Stimulated activated CD8-positive, alpha-beta memory T cell treated with anti-CD3 and anti-CD28 coated beads, Interleukin-12 subunit alpha, Interleukin-12 subunit beta, amount 100 ng/mL, for 1 hour (primary cell): Measurements from ENCODE around the gene CAMK1G.

Experiments
- DNase-seq: peaks from one replicate; pipeline ENCODE4 v3.0.0-alpha.2; 2020; ENCODE audit warnings: low read depth

The CAMK1G gene

DNA sequence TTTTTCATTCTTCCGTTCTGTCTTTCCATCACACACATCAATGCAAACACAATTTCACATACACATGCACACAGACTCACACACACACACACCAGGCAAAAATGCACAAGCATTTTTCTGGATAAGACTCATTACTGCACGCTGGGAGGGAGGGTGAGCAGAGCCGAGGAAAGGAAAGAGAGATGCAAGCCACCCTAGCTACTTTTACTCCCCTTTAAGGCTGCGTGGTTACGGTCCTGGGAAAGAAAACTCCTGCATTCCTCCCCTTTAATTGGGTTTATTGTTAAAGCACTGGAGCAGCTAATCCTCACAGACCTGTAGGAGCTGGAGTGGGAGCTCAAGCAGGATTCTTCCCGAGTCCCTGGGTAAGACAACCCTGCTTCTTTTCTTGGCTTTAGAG is at the start of gene CAMK1G:
TSS of gene CAMK1G (plus strand) at position 307 of the 400 bp plus-strand sequence. CDS start 11,270 bp downstream, outside the sequence.
- no peak for DNase-seq

DNA sequence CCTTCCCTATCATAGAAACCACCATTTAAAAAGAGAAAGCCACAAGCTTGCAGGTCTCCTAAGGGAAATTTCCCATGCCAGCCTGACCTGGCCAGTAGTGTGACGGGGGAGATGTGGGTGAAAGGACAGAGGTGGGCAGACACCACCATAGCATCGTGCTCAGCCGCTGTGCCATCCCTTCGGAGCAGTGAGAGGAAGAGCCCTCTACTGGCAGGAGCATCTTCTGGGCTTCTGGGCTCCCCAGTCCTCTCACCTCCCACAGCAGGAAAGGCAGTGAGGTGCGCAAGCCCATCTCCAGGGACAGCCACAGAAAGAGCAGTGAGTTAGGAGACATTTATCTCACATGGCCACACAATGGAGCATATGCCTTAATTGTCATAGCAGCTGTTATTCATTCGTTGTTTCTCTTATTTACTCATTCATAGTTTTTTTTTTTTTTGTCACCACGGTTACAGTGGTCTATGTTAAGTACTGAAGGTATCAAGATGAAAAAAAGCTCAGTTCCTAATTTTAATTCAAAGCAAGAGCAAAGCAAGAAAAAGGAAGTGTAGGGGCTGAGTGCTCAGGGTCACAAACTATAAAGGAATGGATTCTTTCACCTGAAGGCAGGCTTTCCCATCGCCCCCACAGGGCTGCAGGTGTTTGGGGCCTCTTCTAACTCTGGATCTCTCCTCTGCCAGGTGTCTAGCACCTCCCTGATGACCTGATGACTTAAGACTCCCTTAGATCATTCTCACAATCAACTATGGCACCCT is 48.8 kb upstream of the CAMK1G start:
- DNase-seq: no peak

DNA sequence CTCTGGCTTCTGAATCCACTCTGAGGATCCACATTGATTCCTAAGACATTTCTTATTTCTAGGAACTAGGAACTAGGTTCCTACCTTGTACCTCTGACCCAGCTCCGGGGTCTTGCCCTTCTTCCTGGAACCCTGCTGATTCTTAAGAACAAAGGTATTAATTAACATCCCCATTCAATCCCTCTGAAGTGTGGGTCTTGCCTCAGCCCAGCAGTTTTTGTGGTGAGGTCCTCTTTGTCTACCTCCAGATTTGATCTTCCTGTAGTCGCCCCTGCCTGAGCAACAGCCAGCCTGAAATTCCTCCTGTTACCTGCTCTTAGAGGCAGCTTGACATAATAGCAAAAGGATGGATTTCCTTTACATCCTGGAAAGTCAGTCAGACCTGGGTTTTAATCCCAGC is 46.7 kb upstream of the CAMK1G start:
- DNase-seq: no peak

DNA sequence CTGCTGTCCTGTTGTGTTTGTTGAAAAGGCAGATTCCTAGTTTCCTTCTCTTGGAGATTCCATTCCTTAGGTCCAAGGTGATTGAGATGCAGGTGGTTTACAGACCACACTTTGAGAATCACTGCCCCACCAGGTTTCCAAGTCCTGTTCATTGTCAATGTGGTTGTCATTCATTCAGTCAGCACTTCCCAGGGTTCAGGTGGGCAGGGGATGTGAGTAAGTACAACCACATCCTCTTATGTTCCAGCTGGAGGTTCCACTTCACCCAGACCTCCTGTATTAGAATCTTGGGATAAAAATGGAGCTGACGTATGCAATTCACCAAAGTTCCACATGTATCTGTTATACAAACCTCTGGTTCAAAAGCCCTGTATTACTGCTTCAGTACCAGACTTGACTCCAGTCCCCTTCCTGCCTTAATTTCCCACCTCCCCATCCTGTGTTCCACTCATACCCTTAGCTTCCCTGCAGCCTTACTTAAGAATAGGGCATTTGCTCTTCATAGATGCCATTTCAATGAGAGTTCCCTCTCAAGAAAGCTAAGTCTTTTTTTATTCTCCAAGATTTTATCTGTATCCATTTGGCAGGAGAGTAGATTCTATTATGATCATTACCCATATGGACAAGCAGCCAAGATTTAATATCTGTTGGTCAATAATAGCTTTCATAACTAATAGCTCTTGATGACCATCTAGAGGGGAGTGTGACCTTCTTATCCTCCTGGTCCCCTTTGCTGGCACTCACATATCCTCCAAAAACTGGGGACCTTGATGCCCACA is 46.0 kb upstream of the CAMK1G start:
- no peak for DNase-seq

DNA sequence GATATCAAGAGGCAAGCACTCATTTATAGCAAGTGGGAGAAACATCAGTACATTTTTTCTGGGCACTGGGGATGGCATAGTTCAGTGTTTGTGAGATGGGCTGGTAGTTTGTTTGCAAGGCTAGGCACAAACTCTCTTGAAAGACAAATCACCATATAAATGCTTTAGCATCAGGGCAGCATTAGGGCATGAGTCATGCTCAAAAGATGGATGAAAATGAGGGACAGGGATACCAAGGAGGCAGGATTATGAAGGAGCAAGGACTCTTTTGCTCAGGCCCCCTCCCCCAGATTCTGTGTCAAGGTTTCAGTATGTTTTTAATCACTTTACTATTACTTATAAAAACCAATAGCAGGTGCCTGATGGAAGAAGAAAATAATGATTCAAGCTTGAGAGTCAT is 43.9 kb upstream of the CAMK1G start:
- DNase-seq: no peak

DNA sequence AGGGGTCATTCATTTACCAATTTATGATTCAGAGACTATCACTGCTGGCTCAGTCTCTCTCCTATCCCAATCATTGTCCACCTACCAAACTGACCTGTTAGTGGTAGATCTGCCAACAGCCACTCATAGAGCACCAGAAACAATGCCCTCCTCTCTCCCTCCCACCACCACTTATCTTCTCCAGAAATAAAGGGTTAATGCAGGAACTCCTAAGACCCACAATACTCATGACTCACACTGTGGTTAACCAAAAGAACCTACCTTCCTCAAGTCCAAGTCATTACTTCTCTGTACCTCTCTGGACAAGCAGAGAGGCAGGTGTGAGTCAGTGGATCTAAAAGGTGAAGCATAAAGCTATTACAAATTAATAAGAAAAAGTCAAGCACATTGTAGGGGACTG is 40.9 kb upstream of the CAMK1G start:
- no peak for DNase-seq

DNA sequence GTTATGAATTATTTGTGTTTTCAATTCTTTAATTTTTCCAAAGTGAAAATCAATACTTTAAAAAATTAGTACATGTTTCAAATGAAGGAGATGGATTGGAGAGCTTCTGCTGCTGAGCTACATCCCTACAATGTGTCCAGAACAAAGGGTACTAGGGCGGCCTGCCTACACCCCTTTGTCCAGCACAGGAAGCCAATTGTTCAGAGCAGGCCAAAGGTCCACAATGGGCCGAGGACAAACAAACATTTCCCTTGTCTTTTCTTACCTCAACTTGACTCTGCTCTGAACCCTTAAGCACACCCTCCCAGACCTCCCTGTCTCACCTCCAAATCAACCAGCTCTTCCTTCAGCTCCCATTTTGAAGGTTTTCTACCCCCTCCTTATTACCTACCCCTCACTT is 39.4 kb upstream of the CAMK1G start:
- DNase-seq: no peak

DNA sequence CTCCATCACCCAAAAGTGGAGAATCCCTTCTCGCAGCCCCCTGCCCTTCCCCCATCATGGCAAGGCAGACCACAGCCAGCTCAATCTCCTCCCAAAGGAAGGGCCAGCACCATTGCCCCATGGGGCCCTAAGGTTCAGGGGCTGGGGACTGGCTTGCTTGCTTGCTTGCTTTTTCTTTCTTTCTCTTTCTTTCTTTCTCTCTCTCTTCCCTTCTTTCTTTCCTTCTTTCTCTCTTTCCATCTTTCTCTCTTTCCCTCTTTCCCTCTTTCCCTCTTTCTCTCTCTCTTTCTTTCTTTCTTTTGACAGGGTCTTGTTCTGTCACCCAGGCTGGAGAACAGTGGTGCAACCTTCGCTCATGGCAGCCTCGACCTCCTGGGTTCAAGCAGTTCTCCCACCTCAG is 38.1 kb upstream of the CAMK1G start:
- no peak for DNase-seq

DNA sequence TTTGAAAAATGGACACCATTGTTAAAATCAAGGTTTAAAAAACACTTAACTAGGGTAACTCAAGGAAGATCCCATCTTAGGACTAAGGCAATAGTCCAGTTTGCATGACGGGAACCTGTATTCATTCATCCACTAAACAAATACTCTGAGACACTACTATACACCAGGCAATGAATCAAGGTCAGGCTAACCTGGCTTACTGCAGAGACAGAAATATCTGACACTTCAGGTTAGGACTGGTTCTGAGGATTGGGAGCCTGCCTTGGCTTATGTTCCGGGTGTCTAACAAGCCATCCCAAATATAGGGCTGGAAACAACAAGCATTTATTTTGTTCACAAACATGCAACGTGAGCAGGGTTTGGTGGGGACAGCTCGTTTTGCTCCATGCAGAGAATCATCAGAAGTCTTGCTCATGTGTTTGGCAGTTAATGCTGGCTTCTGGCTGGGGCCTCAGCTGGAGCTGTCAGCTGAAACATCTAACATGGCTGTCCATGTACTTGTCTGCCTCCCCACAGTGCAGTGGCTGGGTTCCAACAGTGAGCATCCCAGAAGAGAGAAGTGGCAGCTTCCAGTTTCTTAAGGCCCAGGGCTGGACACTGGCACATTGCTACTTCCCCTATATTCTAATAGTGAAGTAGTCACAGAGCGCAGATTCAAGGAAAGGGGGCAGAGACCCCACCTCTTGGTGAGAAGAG is 37.0 kb upstream of the CAMK1G start:
- DNase-seq: no peak

DNA sequence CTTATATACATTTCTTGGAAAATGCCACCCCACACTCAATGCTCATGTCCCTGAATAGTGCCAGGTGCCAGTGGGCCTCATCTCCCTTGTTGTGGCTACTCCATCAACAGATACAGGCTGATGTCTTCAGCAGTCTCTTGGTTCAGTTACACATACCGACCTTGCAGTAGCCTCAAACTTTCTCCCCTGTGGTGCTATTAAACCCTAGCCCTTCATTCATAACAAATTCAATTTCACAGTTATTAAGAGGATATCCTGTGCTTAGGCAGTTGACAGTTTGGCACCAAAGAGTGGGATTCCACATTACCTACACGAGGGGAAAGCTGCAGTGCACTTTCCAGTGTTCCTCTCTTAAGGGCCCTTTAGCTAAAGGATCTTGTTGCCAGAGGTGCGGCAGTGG is 35.9 kb upstream of the CAMK1G start:
- DNase-seq: no peak

DNA sequence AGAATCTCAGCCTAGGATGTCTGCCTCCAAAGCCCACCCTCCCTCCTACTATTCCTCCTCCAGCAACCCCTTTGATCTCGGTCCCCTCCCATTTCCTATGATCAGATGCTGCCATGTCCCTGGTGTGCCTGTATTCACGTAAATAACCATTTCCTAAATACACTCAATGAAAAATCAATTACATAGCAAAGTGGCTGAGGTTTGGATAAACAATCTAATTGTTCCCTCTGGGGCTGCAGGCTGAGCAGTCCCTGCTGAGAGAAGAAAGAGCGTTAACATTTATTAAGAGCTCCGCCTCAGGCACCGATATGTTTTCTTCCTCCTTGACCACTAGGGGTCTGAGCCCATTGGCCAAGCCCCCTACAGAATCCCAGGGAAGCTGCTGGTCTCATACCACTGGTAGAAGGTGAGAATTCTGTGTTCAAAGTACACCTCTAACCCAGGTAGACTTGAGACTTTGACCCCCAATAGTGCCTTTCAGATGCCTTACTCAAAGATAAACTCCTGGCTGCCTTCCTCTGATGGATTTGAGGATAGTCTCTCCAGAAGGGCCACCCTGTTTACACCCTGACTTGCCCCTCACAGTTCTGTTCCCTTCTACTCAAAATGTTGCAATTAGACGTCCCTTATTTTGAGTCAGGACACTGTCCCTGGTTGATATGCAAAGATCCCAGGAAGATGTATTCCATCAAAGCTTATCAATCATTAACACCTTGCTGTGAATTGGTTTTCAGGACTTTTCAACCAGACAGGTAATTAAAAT is 33.9 kb upstream of the CAMK1G start:
- DNase-seq: no peak

DNA sequence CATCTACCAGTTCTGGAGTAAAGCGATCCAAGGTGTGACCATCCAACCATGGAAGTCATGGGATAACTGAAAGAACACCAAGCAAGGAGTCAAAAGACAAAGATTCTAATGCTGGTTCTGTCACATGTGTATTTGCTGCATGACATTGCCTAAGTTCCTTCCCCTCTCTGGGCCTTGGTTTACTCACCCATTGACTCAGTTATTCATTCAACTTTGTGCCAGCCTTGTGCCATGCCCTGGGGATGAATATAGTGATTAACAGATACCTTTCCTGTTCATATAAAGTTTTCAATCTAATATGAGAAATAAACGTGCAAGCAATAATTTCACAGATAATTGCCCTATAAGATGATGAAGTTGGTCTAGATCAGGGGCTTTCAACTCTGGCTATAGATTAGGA is 33.0 kb upstream of the CAMK1G start:
- no peak for DNase-seq

DNA sequence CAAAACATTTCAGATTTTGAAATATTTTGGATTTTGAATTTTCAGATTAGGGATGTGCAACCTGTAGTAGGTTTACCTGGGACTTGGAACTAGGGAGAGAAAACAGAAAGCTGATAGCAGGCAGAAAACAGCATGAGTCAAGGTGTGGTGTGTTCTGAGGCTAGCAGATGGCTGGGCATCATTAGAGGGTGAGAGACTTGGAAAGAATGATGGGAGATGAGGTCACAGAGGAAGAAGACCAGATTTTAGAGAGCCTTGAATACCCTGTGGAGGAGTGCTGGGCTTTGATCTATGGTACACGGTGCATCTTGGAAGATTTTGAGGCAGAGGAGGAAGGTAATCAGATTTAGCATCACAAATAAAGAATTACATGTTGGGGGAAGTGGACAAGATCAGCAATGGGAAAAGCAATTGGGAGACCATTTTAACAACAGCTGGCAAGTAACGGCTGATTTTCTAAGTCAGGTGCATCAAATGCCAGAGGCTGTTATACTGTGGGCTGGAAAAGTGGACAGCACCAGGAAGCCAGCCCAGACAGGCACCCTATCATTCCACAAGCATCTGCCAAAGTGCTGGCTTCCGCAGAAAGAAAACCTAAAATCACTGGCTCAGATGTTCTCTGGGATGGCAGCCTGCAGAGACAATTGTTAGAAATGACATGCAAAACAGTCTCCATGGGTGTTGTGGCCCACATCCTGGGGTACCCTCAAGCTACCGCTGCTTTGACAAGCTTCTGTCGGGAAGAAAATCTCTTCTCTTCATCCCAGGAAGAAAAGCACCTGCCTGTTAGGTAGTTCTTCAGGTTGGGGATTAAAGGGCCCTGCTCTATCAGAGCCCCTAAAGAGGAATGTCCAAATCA is 30.9 kb upstream of the CAMK1G start:
- DNase-seq: no peak

DNA sequence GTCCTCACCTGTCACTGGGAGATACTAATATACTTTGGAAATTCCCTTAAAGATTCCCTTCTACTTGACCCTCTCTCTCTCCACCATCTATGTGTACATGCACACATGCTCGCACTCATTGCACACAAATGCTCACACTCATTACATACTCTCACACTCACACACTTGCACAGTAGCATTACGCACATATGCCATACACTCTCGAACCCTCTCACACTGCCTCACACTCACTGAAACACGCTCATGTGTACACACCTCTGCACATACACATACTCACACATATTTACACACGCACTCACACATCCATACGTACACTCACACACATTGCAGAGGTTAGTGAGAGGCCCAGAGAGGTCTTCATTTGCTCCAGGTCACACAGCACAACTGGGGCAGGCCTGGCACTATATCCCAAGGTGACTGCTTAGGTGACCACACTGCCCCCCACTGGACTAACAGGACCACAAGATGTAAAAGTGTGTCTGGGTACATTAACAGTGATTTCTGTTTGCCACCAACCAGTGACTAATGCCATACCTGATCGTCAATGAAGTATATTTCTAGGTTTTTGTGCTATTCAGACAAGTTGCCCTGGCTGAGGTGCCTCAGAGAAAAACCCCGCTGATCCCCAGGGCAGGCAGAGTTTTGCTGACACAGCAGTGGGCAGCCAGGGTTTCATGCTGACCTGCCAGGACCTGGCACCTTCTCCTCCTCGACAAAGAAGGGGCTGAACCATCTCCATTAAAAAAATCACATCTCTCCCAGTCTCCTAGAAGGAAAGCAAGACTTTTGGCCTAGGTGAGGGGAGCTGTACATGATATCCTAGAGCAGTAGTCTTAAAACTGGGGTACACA is 28.5 kb upstream of the CAMK1G start:
- DNase-seq: no peak

DNA sequence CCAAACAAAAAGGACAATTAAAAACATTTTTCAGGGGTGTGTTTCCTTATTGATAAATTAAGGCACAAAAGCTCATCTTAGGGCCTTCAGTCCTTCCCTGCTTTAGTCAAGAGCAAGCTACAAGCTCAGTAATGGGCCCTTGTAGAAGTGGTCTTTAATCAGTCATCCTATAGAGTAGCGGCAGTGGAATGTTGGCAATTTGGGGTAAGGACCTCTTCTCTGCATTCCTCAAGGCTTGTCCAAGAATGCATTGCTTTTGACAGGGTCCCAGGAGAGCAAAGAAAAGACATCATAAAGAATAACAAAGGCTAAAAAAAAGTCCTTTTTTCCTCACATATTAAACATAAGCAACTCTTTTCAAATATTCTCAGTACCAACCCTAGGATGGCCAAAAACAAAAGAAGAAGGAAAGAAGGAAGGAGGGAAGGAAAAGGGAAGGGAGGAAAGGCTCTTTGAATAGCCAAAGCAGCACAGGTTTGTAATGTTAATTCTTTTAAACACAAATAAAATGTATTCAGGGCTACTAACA is 27.3 kb upstream of the CAMK1G start:
- DNase-seq: no peak

DNA sequence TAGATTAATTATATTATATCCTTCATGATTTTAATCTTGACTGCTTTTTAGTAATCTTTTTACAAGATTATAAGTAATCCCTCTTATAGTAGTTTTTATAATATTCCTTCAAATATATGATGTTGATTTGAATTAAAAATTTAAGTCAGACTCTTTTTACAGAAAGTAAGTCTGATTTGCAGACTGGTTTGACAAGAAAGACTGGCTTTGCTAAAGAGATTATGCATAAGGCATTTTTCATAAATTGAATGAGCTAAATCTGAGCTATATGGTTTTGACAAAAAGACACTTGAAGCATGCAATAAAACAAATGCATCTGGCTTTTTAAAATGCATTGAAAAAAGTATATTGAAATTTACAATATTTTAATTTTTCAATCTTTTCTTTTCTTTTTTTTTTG is 26.3 kb upstream of the CAMK1G start:
- DNase-seq: no peak

DNA sequence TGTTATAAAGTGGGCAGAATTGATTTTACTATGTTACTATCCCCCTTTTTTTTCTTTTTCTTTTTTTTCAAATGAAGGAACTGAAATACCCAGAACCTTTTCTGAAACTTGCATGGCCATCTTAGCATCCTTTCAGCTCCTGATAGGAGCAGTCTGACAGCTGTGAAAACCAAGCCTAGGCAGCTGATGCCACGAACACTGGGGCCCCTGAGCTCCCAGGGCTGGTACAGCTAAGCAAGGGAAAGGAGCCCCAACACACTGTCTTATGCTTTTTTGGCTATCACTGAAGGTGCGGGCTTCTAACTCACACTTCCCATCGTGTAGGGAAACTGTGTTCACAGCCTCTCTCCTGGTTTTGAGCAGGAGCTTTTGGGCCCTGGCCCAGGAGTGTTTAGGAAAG is 23.0 kb upstream of the CAMK1G start:
- DNase-seq: no peak

DNA sequence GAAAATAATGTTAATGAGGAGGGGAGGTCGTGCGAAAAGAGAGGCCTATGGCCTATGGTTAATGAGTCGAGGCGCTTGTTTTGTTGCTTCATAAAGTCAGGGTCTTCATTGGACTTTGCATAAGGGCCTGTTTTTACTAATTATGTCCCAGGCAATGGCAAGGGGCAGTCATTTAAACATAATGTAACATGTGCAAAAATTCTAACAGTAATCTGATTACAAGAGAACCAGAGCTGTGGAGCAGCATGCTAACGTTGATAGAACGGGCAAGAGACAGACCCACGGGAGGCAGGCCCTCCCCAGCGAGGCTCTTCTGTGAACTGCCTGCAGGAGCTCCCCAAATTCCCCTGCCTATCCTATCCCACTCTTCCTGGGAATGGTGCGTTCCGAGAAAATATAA is 22.6 kb upstream of the CAMK1G start:
- no peak for DNase-seq

DNA sequence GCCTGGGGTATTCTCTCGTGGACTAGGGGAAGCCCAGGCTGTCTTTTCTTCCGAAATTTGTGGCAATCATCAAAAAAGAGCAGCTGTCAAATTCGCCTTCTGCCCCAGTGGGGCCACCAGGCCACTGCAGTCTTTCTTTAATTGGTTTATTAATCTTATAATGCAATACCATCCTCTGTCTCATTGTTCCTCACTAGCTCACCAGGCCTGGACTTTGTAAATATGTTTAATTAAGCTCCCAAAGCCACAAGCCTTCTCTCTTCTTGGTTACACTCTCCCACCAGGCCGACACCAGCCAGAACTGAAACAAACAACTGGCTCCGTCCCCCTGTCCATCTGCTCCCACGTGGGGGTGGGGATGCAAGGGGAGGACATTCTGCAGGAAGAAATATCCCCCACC is 22.0 kb upstream of the CAMK1G start:
- no peak for DNase-seq

DNA sequence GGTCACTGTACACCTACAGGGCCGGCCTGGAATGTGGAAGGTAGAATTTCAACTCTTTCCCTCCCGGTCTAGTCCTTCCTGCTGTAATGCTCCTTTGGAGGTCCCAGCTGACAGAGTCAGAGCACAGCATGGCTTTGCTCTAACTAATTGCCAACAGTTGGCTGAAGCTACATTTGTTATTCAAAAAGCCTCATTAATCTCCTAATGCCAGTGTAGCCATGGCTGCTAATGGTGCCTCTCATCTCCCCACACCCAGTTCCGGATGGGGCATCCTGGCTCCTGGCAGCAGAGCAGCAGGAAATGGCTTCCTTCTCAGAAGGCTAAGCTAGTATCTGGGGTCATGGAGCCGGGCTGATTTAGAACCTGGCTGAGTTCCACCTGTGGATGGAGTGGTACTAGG is 18.7 kb upstream of the CAMK1G start:
- DNase-seq: no peak
